ENCODE data around the gene LGALS4.
"Not testable (repeated sequence)": the region's sequence is repeated elsewhere in the genome, so short reads cannot be mapped to it uniquely, and the experiment has no call there.

Gene LGALS4

DNA sequence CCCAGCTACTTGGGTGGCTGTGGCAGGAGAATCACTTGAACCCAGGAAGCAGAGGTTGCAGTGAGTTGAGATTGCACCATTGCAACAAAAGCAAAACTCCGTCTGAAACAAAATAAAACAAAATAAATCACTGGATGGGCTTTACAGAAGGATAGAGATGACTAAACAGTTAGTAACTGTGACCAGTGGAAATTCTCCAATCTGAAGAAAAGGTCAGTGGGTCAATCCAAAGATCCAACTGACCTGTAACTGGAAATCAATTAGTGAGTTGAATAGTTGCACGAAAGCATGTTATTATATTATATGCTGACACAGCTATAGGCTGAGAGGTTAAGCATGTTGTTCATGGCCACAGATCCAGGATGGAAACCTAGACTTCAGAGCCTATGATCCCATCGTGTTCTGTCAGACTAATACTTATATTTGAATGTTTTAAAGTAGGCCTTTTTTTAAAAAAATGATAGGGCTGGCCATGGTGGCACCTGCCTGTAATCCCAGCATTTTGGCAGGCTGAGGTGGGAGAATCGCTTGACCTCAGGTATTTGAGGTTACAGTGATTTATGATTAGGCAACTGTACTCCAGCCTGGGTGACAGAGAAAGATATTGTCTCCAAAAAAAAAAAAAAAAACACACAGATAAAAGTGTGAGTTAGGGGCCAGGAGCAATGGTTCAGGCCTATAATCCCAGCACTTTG, 17.4 kb upstream of the LGALS4 start:
- H3F3A ChIP-seq (ENCODE audit: insufficient read depth, low read length), result no peaks in the 10 kb centered on the region
- no peak overlapping the region for H2AFZ ChIP-seq (ENCODE audit: low read length)
- H3K9me2 ChIP-seq (ENCODE audit: low read depth, low read length), result no peaks in the 10 kb centered on the region
- no peaks in the 10 kb centered on the region for H4K20me1 ChIP-seq (ENCODE audit: insufficient read depth, low read length)
- peaks cover 35% of the 10 kb centered on the region for H3K36me3 ChIP-seq (ENCODE audit: insufficient read depth, low read length)
- peaks cover 23% of the 10 kb centered on the region for H3K4me1 ChIP-seq (ENCODE audit: insufficient read depth, low read length, severe bottlenecking)
- H3K9me3 ChIP-seq (ENCODE audit: low read length), result no peaks in the 10 kb centered on the region
- H3K79me2 ChIP-seq (ENCODE audit: insufficient read depth, low read length), result no peaks in the 10 kb centered on the region
- H3K9ac ChIP-seq (ENCODE audit: low read length), result peak overlapping the region; percentile 92; the same call in 1 of the 2 replicates
- H3K4me2 ChIP-seq (ENCODE audit: low read length), result peak overlapping the region; percentile 89
- no peaks in the 10 kb centered on the region for H3K27me3 ChIP-seq (ENCODE audit: insufficient read depth, low read length)
- no peak overlapping the region for H3K27ac ChIP-seq (ENCODE audit: low read depth, low read length, poor library complexity, severe bottlenecking)
- TF ChIP-seq, protein P1, sequence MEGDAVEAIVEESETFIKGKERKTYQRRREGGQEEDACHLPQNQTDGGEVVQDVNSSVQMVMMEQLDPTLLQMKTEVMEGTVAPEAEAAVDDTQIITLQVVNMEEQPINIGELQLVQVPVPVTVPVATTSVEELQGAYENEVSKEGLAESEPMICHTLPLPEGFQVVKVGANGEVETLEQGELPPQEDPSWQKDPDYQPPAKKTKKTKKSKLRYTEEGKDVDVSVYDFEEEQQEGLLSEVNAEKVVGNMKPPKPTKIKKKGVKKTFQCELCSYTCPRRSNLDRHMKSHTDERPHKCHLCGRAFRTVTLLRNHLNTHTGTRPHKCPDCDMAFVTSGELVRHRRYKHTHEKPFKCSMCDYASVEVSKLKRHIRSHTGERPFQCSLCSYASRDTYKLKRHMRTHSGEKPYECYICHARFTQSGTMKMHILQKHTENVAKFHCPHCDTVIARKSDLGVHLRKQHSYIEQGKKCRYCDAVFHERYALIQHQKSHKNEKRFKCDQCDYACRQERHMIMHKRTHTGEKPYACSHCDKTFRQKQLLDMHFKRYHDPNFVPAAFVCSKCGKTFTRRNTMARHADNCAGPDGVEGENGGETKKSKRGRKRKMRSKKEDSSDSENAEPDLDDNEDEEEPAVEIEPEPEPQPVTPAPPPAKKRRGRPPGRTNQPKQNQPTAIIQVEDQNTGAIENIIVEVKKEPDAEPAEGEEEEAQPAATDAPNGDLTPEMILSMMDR (IDR thresholded peaks at IDR 0.05; ENCODE audit: low read length), result no peak
- no peak for TF ChIP-seq EZH2 (IDR thresholded peaks at IDR 0.05; ENCODE audit: borderline replicate concordance, low read length)
- peak overlapping the region; percentile 80 for H3K4me3 ChIP-seq (ENCODE audit: low read depth, low read length, poor library complexity, severe bottlenecking)

DNA sequence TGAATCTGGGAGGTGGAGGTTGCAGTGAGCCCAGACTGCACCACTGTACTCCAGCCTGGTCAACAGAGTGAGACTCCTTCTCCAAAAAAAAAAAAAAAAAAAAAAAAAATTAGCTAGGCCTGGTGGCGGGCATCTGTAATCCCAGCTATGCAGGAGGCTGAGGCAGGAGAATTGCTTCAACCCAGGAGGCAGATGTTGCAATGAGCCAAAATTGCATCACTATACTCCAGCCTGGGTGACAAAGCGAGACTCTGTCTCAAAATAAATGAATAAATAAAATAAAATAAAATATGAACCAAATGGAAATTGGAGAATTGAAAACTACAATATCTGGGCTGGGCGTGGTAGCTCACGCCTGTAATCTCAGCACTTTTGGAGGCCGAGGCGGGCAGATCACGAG, 16.5 kb upstream of the LGALS4 start:
- Histone ChIP-seq H3K4me1 (ENCODE audit: insufficient read depth, low read length, severe bottlenecking) (peaks cover 23% of the 10 kb centered on the region), H3K36me3 (ENCODE audit: insufficient read depth, low read length) (peaks cover 40% of the 10 kb centered on the region)
- not testable (repeated sequence) for H3K79me2 ChIP-seq (ENCODE audit: insufficient read depth, low read length); H3K9ac ChIP-seq (ENCODE audit: low read length); H4K20me1 ChIP-seq (ENCODE audit: insufficient read depth, low read length); H3F3A ChIP-seq (ENCODE audit: insufficient read depth, low read length); H3K4me3 ChIP-seq (ENCODE audit: low read depth, low read length, poor library complexity, severe bottlenecking); H3K27ac ChIP-seq (ENCODE audit: low read depth, low read length, poor library complexity, severe bottlenecking); H2AFZ ChIP-seq (ENCODE audit: low read length); H3K4me2 ChIP-seq (ENCODE audit: low read length); H3K27me3 ChIP-seq (ENCODE audit: insufficient read depth, low read length); H3K9me2 ChIP-seq (ENCODE audit: low read depth, low read length); H3K9me3 ChIP-seq (ENCODE audit: low read length)

DNA sequence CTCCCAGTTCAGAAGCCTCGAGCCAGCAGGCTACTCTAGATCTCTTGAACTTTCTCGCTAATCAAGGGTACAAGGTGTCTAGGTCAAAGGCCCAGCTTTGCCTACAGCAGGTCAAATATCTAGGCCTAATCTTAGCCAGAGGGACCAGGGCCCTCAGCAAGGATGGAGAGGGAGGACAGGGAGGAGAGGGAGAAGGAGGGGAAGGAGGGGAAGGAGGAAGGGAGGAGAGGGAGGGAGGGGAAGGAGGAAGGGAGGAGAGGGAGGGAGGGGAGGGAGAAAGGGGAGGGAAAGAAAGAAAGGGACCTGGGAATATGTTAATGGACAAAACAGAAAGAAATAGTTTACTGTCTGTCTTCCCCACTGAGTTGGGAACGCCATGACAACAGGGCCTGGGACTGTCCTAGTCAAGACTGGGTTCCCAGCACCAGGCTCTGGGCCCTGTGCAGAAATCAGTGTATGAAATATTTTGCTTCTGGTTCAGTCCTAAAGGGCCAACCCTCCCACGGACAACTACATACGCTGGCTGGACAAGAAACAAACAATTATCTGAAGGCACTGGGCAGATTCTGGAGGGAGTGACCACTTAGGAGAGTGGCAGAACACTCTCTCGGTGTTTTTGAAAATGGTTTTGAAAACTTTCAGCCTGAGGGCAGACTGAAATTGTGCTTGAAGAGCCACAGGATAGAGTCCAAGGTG, 14.3 kb upstream of the LGALS4 start:
- no peaks in the 10 kb centered on the region for H3K27me3 ChIP-seq (ENCODE audit: insufficient read depth, low read length)
- peaks cover 54% of the 10 kb centered on the region for H3K36me3 ChIP-seq (ENCODE audit: insufficient read depth, low read length)
- H4K20me1 ChIP-seq (ENCODE audit: insufficient read depth, low read length), result no peaks in the 10 kb centered on the region
- H3K4me3 ChIP-seq (ENCODE audit: low read depth, low read length, poor library complexity, severe bottlenecking), result no peak overlapping the region
- TF ChIP-seq EZH2 (IDR thresholded peaks at IDR 0.05; ENCODE audit: borderline replicate concordance, low read length), result no peak
- TF ChIP-seq, protein P1 (IDR thresholded peaks at IDR 0.05; ENCODE audit: low read length), result no peak
- no peak overlapping the region for H2AFZ ChIP-seq (ENCODE audit: low read length)
- H3K9me3 ChIP-seq (ENCODE audit: low read length), result no peaks in the 10 kb centered on the region
- peaks cover 14% of the 10 kb centered on the region for H3K4me1 ChIP-seq (ENCODE audit: insufficient read depth, low read length, severe bottlenecking)
- no peaks in the 10 kb centered on the region for H3K9me2 ChIP-seq (ENCODE audit: low read depth, low read length)
- H3K79me2 ChIP-seq (ENCODE audit: insufficient read depth, low read length), result no peaks in the 10 kb centered on the region
- H3K4me2 ChIP-seq (ENCODE audit: low read length), result no peak overlapping the region
- H3K27ac ChIP-seq (ENCODE audit: low read depth, low read length, poor library complexity, severe bottlenecking), result no peak overlapping the region
- H3K9ac ChIP-seq (ENCODE audit: low read length), result no peak overlapping the region
- no peaks in the 10 kb centered on the region for H3F3A ChIP-seq (ENCODE audit: insufficient read depth, low read length)

DNA sequence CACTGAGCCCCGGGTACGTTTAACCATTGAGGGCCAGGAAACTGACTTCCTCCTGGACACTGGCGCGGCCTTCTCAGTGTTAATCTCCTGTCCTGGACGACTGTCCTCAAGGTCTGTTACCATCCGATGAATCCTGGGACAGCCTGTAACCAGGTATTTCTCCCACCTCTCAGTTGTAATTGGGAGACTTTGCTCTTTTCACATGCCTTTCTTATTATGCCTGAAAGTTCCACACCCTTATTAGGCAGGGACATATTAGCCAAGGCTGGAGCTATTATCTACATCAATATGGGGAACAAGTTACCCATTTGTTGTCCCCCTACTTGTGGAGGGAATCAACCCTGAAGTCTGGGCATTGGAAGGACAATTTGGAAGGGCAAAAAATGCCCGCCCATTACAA, 13.2 kb upstream of the LGALS4 start:
- not testable (repeated sequence) for H4K20me1 ChIP-seq (ENCODE audit: insufficient read depth, low read length); H3K79me2 ChIP-seq (ENCODE audit: insufficient read depth, low read length); H3K4me2 ChIP-seq (ENCODE audit: low read length); H3K27me3 ChIP-seq (ENCODE audit: insufficient read depth, low read length); H2AFZ ChIP-seq (ENCODE audit: low read length); H3K27ac ChIP-seq (ENCODE audit: low read depth, low read length, poor library complexity, severe bottlenecking); H3K9ac ChIP-seq (ENCODE audit: low read length); H3K9me2 ChIP-seq (ENCODE audit: low read depth, low read length); H3F3A ChIP-seq (ENCODE audit: insufficient read depth, low read length); H3K4me1 ChIP-seq (ENCODE audit: insufficient read depth, low read length, severe bottlenecking); H3K9me3 ChIP-seq (ENCODE audit: low read length); H3K4me3 ChIP-seq (ENCODE audit: low read depth, low read length, poor library complexity, severe bottlenecking)
- peaks cover 54% of the 10 kb centered on the region for H3K36me3 ChIP-seq (ENCODE audit: insufficient read depth, low read length)

DNA sequence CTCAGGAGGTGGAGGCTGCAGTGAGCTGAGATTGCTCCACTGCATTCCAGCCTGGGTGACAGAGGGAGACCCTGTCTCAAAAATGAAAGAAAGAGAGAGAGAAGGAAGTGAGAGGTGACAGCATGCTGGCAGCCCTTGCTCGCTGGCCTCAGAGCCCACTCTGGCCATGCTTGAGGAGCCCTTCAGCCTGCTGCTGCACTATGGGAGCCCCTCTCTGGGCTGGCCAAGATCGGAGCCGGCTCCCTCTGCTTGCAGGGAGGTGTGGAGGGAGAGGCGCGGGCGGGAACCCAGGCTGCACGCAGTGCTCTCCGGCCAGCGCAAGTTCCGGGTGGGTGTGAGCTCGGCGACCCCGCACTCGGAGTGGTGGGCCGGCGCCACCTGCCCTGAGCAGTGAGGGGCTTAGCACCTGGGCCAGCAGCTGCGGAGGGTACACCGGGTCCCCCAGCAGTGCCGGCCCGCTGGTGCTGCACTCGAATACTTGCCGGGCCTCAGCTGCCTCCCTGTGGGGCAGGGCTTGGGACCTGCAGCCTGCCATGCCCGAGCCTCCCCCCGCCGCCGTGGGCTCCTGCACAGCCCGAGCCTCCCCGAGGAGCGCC, 8.6 kb upstream of the LGALS4 start:
- H4K20me1 ChIP-seq (ENCODE audit: insufficient read depth, low read length); H3K4me2 ChIP-seq (ENCODE audit: low read length); H3K4me3 ChIP-seq (ENCODE audit: low read depth, low read length, poor library complexity, severe bottlenecking); H3K9ac ChIP-seq (ENCODE audit: low read length); H3K79me2 ChIP-seq (ENCODE audit: insufficient read depth, low read length); H3K9me2 ChIP-seq (ENCODE audit: low read depth, low read length); H2AFZ ChIP-seq (ENCODE audit: low read length); H3K4me1 ChIP-seq (ENCODE audit: insufficient read depth, low read length, severe bottlenecking); H3K27ac ChIP-seq (ENCODE audit: low read depth, low read length, poor library complexity, severe bottlenecking); H3K27me3 ChIP-seq (ENCODE audit: insufficient read depth, low read length); H3K9me3 ChIP-seq (ENCODE audit: low read length); H3F3A ChIP-seq (ENCODE audit: insufficient read depth, low read length): not testable (repeated sequence)
- H3K36me3 ChIP-seq (ENCODE audit: insufficient read depth, low read length), result peaks cover 51% of the 10 kb centered on the region
